ENCODE data around the gene KDM5A. TPM values are rescaled to one million over a fixed set of nuclear protein-coding genes. Genes with fewer than 3 reads are reported as not detected.

Gene KDM5A
- total RNA-seq, 1 donor from 2014 or later = 81.3 TPM

Other genes starting within 250 kb of the KDM5A start
- gene SLC6A12, start 175.2 kb downstream of the KDM5A start, total RNA-seq = 0.40 TPM
- 0.85 TPM for gene SLC6A13, start 126.5 kb downstream of the KDM5A start, total RNA-seq
- 7.6 TPM for gene CCDC77, start 12.3 kb upstream of the KDM5A start, total RNA-seq
- 28.8 TPM for gene B4GALNT3, start 70.6 kb upstream of the KDM5A start, total RNA-seq